GM18508 (cell line): ENCODE measurements around the gene SLCO1A2.

Experiments
- ATAC-seq: cut with Tn5 transposase; IDR thresholded peaks from one replicate; pipeline ENCODE4 v1.9.1; 2021; ENCODE audit warnings: moderate number of reproducible peaks; ENCODE audit not compliant: insufficient read depth, unreplicated experiment

The SLCO1A2 gene

GRCh38 chr12:21221778-21222177, 112.9 kb downstream of the SLCO1A2 start:
- ATAC-seq, result no peak

DNA sequence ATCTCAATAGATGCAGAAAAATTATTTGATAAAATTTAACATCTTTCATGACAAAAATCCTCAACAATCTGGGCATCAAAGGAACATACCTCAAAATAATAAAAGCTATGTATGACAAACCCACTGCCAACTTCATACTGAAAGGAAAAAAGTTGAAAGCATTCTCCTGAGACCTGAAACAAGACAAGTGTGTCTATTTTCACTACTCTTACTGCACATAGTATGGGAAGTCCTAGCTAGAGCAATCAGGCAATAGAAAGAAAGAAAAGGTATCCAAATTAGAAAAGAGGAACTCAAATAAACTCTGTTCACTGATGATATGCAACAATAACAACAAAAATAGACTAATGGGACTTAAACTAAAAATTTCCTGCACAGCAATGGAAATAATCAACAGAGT, 113.6 kb downstream of the SLCO1A2 start:
- ATAC-seq, result no peak

GRCh38 chr12:21220266-21220665, 114.5 kb downstream of the SLCO1A2 start:
- no peak for ATAC-seq

GRCh38 chr12:21219206-21219605, 115.5 kb downstream of the SLCO1A2 start:
- ATAC-seq, result no peak
